Lung (tissue), 12 donors: ENCODE data around the gene ALX4. TPM values are rescaled to one million over a fixed set of nuclear protein-coding genes. Genes with fewer than 3 reads are reported as not detected.

Experiments
- ATAC-seq: fragments of 200-7000 bp; cut with Tn5 transposase; one replicate; pipeline ENCODE4 v1.9.1; 2020; ENCODE audit warnings: moderate number of reproducible peaks; ENCODE audit not compliant: insufficient read depth, low FRiP score
- DNase-seq, 3 donors: peaks; one replicate each; pipeline ENCODE4 v3.0.0-alpha.2; 2013 to 2017
- H3K27ac ChIP-seq, 2 donors: one replicate each; pipeline ENCODE4 v1.5.1; 2013; ENCODE audit warnings: mild to moderate bottlenecking in 2 of 2, moderate library complexity in 2 of 2, control low read depth in 1 of 2, inconsistent platforms in 1 of 2, low read depth in 1 of 2, low read length in 1 of 2
- H3K27me3 ChIP-seq, 3 donors: one replicate each; pipeline ENCODE4 v1.5.1; 2013; ENCODE audit warnings: low read length in 2 of 3; ENCODE audit not compliant: control insufficient read depth in 3 of 3, insufficient read depth in 3 of 3
- H3K36me3 ChIP-seq, 4 donors: one replicate each; pipeline ENCODE4 v1.5.1; 2013; ENCODE audit warnings: low read length in 4 of 4, mild to moderate bottlenecking in 1 of 4, moderate library complexity in 1 of 4; ENCODE audit not compliant: control insufficient read depth in 4 of 4, insufficient read depth in 4 of 4
- H3K4me1 ChIP-seq, 5 donors: one replicate each; pipeline ENCODE4 v1.5.1; 2013; ENCODE audit warnings: low read length in 5 of 5, mild to moderate bottlenecking in 2 of 5, moderate library complexity in 1 of 5; ENCODE audit not compliant: control insufficient read depth in 5 of 5, insufficient read depth in 5 of 5
- H3K4me3 ChIP-seq: one replicate; pipeline ENCODE4 v1.5.1; 2013; ENCODE audit warnings: mild to moderate bottlenecking, control low read depth, moderate library complexity
- H3K9ac ChIP-seq, 2 donors: one replicate each; pipeline ENCODE4 v1.5.1; 2013; ENCODE audit warnings: low read length in 2 of 2, control low read depth in 1 of 2; ENCODE audit not compliant: insufficient read depth in 1 of 2
- H3K9me3 ChIP-seq, 4 donors: one replicate each; pipeline ENCODE4 v1.5.1; 2013; ENCODE audit warnings: low read length in 3 of 4, mild to moderate bottlenecking in 1 of 4, moderate library complexity in 1 of 4; ENCODE audit not compliant: control insufficient read depth in 4 of 4, insufficient read depth in 3 of 4
- WGBS, 2 donors: extraction: QIAGEN DNeasy Blood & Tissue Kit; methylation state at CpG; one replicate each; pipeline ENCODE4 v1.1.7; 2013; 5-methylcytosine and 5-hydroxymethylcytosine counted together
- polyA plus RNA-seq, 2 donors: library from polyadenylated mRNA; stranded (reverse); fragments of 200-250 nt; gene quantifications; one replicate each; pipeline ENCODE4 v1.2.1, GENCODE V29; 2013
- total RNA-seq, 2 donors: library from RNA; depleted of rRNA in 1 of 2; stranded (reverse); fragments of >200 nt in 1 of 2; gene quantifications; one replicate each; pipeline ENCODE4 v1.2.1, GENCODE V29; 2014 to 2021
- TF ChIP-seq, protein P1 (sequence below): IDR thresholded peaks from 2 replicates; pipeline ENCODE4 v1.5.1; 2012; ENCODE audit warnings: mild to moderate bottlenecking; ENCODE audit errors: control extremely low read depth, extremely low read depth
- donor health status: control.
- donor health status: control.
- donor health status: Bipolar disorder and iron deficiency.
- donor health status: healthy.
- donor health status: DM: yes; HTN: yes; CAD: no.

The ALX4 gene
- total and polyA plus RNA-seq, 4 donors: 0.01 to 0.06 TPM; not detected in 2

DNA sequence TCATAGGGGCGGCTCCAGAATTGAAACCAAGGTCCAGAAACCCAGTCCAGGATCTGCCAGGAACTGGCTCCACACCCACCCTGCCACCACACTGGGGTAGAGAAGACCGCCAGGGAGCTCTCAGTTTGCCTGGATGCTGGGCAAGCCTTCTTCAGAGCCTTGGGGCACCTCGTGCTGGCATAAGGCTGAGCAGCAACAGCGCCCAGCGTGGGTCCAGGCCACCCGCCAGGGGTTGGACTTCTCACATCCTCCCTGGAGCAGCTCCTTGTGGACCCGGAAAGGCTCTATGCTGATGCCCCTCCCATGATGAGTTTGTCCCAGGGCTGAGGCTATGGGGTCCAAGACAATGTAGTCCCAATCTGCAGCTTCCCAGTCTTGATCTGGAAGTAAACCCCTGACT is 29.7 kb downstream of the ALX4 start:
- ATAC-seq: no peak
- WGBS, 2 donors: 86 to 88% methylated on average over 7 of the region's 7 CpGs
- Histone ChIP-seq H3K4me3 (no peak overlapping the region), H3K4me1 (no peaks in the 10 kb centered on the region), H3K27me3 (no peaks in the 10 kb centered on the region), H3K27ac (no peak overlapping the region), H3K9me3 (no peaks in the 10 kb centered on the region), H3K36me3 (no peaks in the 10 kb centered on the region), H3K9ac (no peak overlapping the region)
- DNase-seq: no peak
- TF ChIP-seq, protein P1, sequence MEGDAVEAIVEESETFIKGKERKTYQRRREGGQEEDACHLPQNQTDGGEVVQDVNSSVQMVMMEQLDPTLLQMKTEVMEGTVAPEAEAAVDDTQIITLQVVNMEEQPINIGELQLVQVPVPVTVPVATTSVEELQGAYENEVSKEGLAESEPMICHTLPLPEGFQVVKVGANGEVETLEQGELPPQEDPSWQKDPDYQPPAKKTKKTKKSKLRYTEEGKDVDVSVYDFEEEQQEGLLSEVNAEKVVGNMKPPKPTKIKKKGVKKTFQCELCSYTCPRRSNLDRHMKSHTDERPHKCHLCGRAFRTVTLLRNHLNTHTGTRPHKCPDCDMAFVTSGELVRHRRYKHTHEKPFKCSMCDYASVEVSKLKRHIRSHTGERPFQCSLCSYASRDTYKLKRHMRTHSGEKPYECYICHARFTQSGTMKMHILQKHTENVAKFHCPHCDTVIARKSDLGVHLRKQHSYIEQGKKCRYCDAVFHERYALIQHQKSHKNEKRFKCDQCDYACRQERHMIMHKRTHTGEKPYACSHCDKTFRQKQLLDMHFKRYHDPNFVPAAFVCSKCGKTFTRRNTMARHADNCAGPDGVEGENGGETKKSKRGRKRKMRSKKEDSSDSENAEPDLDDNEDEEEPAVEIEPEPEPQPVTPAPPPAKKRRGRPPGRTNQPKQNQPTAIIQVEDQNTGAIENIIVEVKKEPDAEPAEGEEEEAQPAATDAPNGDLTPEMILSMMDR: no peak

DNA sequence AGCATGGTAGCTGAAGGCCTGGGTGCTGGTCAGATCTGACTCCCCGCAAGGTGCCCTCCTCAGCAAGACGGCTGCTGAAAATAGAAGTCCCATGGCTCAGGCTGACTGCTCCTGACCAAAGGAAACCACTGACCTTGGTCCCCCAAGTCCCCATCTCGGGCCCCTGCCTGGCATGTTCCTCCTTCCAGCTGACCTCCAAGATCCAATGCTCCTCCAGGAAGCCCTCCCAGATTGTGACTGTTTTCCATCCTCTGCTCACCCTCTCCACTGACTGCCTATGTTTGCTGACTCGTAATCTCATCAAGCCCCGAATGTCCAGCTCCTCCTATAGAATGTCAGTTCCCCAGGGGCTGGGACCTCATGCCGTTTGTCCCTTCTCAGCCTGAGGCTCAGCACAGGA is 30.5 kb downstream of the ALX4 start:
- no peak for ATAC-seq
- 75 to 79% methylated on average over 6 of the region's 6 CpGs for WGBS, 2 donors

DNA sequence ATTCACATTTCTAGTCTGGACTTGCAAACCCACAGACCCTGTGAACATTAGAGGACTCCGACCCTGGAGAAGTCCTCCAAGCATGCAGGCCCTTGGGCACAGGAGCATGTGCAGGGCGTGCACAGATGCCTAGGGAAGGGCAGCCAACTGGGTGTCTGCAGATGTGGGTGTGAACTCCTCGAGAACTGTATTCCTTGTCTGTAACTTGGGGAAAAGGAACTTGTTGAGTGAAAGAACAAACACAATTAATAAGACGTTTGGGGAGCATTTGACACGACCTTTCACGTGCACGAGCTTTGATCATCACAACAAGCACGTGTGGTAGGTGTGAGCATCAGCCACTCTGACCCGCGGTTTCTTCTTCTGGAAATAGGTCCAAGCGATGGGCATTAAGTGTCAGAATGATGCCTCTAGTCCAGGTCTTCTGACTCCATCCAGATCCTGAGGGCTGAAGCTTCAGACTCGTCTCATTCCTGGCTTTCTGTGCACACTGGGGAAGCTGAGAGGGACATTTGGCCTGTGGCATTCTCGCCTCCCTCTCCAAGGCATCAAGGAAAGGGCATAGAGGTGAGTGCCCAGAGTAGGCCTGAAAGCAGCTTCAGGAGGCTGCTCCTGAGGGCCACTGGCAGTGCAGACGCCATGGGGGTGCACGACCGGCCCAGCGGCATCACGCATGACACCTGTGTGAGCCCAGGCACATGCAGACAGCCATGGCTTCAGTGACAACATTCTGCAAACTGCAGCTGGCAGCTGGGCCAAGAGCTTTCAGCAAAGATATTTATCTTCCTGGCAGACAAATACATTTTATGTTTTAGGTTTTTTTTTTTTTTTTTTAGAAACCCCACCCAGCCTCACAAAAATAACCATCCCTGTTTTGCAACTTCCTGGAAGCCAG is 32.5 kb downstream of the ALX4 start:
- Histone ChIP-seq H3K27ac (no peak overlapping the region), H3K27me3 (no peaks in the 10 kb centered on the region), H3K36me3 (no peaks in the 10 kb centered on the region), H3K9ac (no peak overlapping the region), H3K9me3 (peaks cover 0 to 4% (median 0%) of the 10 kb centered on the region in 4 donors), H3K4me3 (no peak overlapping the region), H3K4me1 (no peaks in the 10 kb centered on the region)
- TF ChIP-seq, protein P1: no peak
- WGBS, 2 donors: 80 to 90% methylated on average over 18 of the region's 18 CpGs
- no peak for ATAC-seq
- DNase-seq: no peak

More for the DNA sequence above, 30.5 kb downstream of the ALX4 start:
- Histone ChIP-seq H3K27me3 (no peaks in the 10 kb centered on the region), H3K9ac (no peak overlapping the region), H3K36me3 (no peaks in the 10 kb centered on the region), H3K27ac (no peak overlapping the region), H3K4me1 (no peaks in the 10 kb centered on the region), H3K9me3 (peaks cover 0 to 2% (median 0%) of the 10 kb centered on the region in 4 donors), H3K4me3 (no peak overlapping the region)
- TF ChIP-seq, protein P1: no peak
- DNase-seq: no peak
